HEK293 (cell line): ENCODE results near the gene USP30.

ENCODE experiments used
- CTCF ChIA-PET: fragments of 350-600 bp; formaldehyde crosslinking; extraction: SDS; loops from one replicate; lab custom pipeline; 2021; ENCODE audit warnings: antibody characterized with exemption; lab: Yijun Ruan, JAX
- POLR2A ChIA-PET: fragments of 300-600 bp; formaldehyde crosslinking; extraction: SDS; loops from one replicate; lab custom pipeline; 2020; ENCODE audit warnings: antibody characterized with exemption, inconsistent platforms; lab: Yijun Ruan, JAX
- H3K27ac ChIP-seq: fragments of 200-500 bp; sonication (Bioruptor generic); 2 replicates; pipeline ENCODE4 v1.5.1; 2014; ENCODE audit warnings: low read depth, low read length, control low read depth, inconsistent platforms; ENCODE audit errors: extremely low read depth
- H3K36me3 ChIP-seq, 2 experiments: fragments of 200-500 bp in 1 of 2; sonication (Bioruptor generic) in 1 of 2; 1 replicate in 1 of 2; 2 replicates in 1 of 2; pipeline ENCODE4 v1.5.1; 2014 to 2017; ENCODE audit warnings: inconsistent platforms in 2 of 2, low read length in 2 of 2; ENCODE audit not compliant: control insufficient read depth in 2 of 2, insufficient read depth in 1 of 2
- H3K4me1 ChIP-seq: fragments of 200-500 bp; sonication (Bioruptor generic); 2 replicates; pipeline ENCODE4 v1.5.1; 2014; ENCODE audit warnings: mild to moderate bottlenecking, low read length, inconsistent platforms; ENCODE audit not compliant: control insufficient read depth, insufficient read depth
- H3K4me3 ChIP-seq: 2 replicates; pipeline ENCODE4 v1.5.1; 2011; ENCODE audit warnings: low read depth, mild to moderate bottlenecking, control low read depth, low read length, moderate library complexity
- H3K9me3 ChIP-seq: fragments of 200-500 bp; sonication (Bioruptor generic); 2 replicates; pipeline ENCODE4 v1.5.1; 2014; ENCODE audit warnings: low read depth, low read length, inconsistent platforms; ENCODE audit not compliant: control insufficient read depth, insufficient read depth
- GLI2 ChIP-seq: fragments of 450-650 bp; formaldehyde crosslinking; IDR thresholded peaks from 2 replicates; pipeline ENCODE4; 2017; ENCODE audit warnings: missing biosample characterization, missing genetic modification characterization, low read depth, borderline replicate concordance
- GLI4 ChIP-seq: fragments of 450-650 bp; formaldehyde crosslinking; IDR thresholded peaks from 2 replicates; pipeline ENCODE4 v1.5.1; 2016; ENCODE audit warnings: missing biosample characterization, missing genetic modification characterization
- INSM2 ChIP-seq: fragments of 450-650 bp; formaldehyde crosslinking; IDR thresholded peaks from 2 replicates; pipeline ENCODE4 v1.5.1; 2016; ENCODE audit warnings: missing biosample characterization, missing genetic modification characterization
- PRDM6 ChIP-seq: fragments of 450-650 bp; formaldehyde crosslinking; IDR thresholded peaks from 2 replicates; pipeline ENCODE4 v1.5.1; 2017; ENCODE audit warnings: missing biosample characterization, missing genetic modification characterization
- REST ChIP-seq: fragments of 450-650 bp; formaldehyde crosslinking; IDR thresholded peaks from 2 replicates; pipeline ENCODE4 v1.5.1; 2016; ENCODE audit warnings: missing biosample characterization, missing genetic modification characterization
- TCF7L2 ChIP-seq: IDR thresholded peaks from 2 replicates; pipeline ENCODE4 v1.6.1; 2011; ENCODE audit warnings: low read depth, mild to moderate bottlenecking, inconsistent platforms, low read length, moderate library complexity, borderline replicate concordance
- ZFHX2 ChIP-seq: fragments of 450-650 bp; formaldehyde crosslinking; conservative IDR thresholded peaks from 2 replicates; pipeline ENCODE4 v1.5.1; 2016; ENCODE audit warnings: missing biosample characterization, missing genetic modification characterization
- ZFP69B ChIP-seq: fragments of 450-650 bp; formaldehyde crosslinking; IDR thresholded peaks from 2 replicates; pipeline ENCODE4 v1.5.1; 2016; ENCODE audit warnings: missing biosample characterization, missing genetic modification characterization
- ZNF10 ChIP-seq: fragments of 450-650 bp; formaldehyde crosslinking; IDR thresholded peaks from 2 replicates; pipeline ENCODE4 v1.5.1; 2017; ENCODE audit warnings: missing biosample characterization, missing genetic modification characterization
- ZNF133 ChIP-seq: fragments of 450-650 bp; formaldehyde crosslinking; IDR thresholded peaks from 2 replicates; pipeline ENCODE4 v1.5.1; 2016; ENCODE audit warnings: missing biosample characterization, missing genetic modification characterization
- ZNF184 ChIP-seq: fragments of 450-650 bp; IDR thresholded peaks from 2 replicates; pipeline ENCODE4 v1.5.1; 2018; ENCODE audit warnings: missing biosample characterization, mild to moderate bottlenecking, missing genetic modification characterization
- ZNF398 ChIP-seq: fragments of 450-650 bp; formaldehyde crosslinking; IDR thresholded peaks from 2 replicates; pipeline ENCODE4 v1.5.1; 2017; ENCODE audit warnings: missing biosample characterization, missing genetic modification characterization
- ZNF423 ChIP-seq: fragments of 450-650 bp; formaldehyde crosslinking; IDR thresholded peaks from 2 replicates; pipeline ENCODE4 v1.5.1; 2016; ENCODE audit warnings: missing biosample characterization, missing genetic modification characterization
- ZNF426 ChIP-seq: fragments of 450-650 bp; formaldehyde crosslinking; IDR thresholded peaks from 2 replicates; pipeline ENCODE4 v1.5.1; 2017; ENCODE audit warnings: missing biosample characterization, missing genetic modification characterization, mild to moderate bottlenecking, inconsistent platforms, moderate library complexity
- ZNF449 ChIP-seq: fragments of 450-650 bp; formaldehyde crosslinking; IDR thresholded peaks from 2 replicates; pipeline ENCODE4 v1.5.1; 2017; ENCODE audit warnings: missing biosample characterization, mild to moderate bottlenecking, missing genetic modification characterization, moderate library complexity
- ZNF768 ChIP-seq: fragments of 450-650 bp; formaldehyde crosslinking; IDR thresholded peaks from 2 replicates; pipeline ENCODE4 v1.5.1; 2018; ENCODE audit warnings: missing biosample characterization, mild to moderate bottlenecking, missing genetic modification characterization
- ZNF791 ChIP-seq: fragments of 450-650 bp; formaldehyde crosslinking; IDR thresholded peaks from 2 replicates; pipeline ENCODE4 v1.5.1; 2016; ENCODE audit warnings: missing biosample characterization, missing genetic modification characterization
- ZNF843 ChIP-seq: fragments of 450-650 bp; formaldehyde crosslinking; IDR thresholded peaks from 2 replicates; pipeline ENCODE4 v1.5.1; 2016; ENCODE audit warnings: missing biosample characterization, missing genetic modification characterization
- ZSCAN18 ChIP-seq: fragments of 450-650 bp; formaldehyde crosslinking; IDR thresholded peaks from 2 replicates; pipeline ENCODE4 v1.5.1; 2016; ENCODE audit warnings: missing biosample characterization, missing genetic modification characterization
- ZXDB ChIP-seq: fragments of 450-650 bp; formaldehyde crosslinking; IDR thresholded peaks from 2 replicates; pipeline ENCODE4 v1.5.1; 2016; ENCODE audit warnings: missing biosample characterization, missing genetic modification characterization

USP30 gene

GRCh38 chr12:109102491-109102890 lies 50.1 kb downstream of the USP30 start:
- TF ChIP-seq ZNF398 (tag by site-specific recombination) (no peak), ZSCAN18 (tag by site-specific recombination) (no peak), ZNF768 (tag by site-specific recombination) (no peak), TCF7L2 (no peak), ZFP69B (tag by site-specific recombination) (no peak), ZNF133 (no peak), GLI2 (tag by site-specific recombination) (no peak), ZNF791 (tag by site-specific recombination) (no peak), ZNF10 (tag by site-specific recombination) (no peak), PRDM6 (tag by site-specific recombination) (no peak), ZNF843 (no peak), REST (tag by site-specific recombination) (no peak), ZNF423 (tag by site-specific recombination) (no peak), ZNF426 (tag by site-specific recombination) (no peak), ZXDB (tag by site-specific recombination) (no peak), ZNF449 (no peak), ZFHX2 (tag by site-specific recombination) (no peak), INSM2 (tag by site-specific recombination) (no peak), GLI4 (tag by site-specific recombination) (no peak), ZNF184 (tag by site-specific recombination) (no peak)
- no peaks in the 10 kb centered on the region for H3K9me3 ChIP-seq
- no peak overlapping the region for H3K27ac ChIP-seq
- POLR2A ChIA-PET: interaction anchor here (0.7 kb wide), 2 partner anchors 16 to 129 kb away, joined by 7 to 9 read pairs; no protein-coding TSS in a partner anchor
- no peak overlapping the region for H3K4me3 ChIP-seq
- peaks cover 75 to 86% of the 10 kb centered on the region in 2 experiments for H3K36me3 ChIP-seq
- CTCF ChIA-PET: interaction anchor here (3.9 kb wide), 1 partner anchor 9 kb away, joined by 21 read pairs; no protein-coding TSS in a partner anchor
- peaks cover 3% of the 10 kb centered on the region; the same call in 1 of the 2 replicates for H3K4me1 ChIP-seq
